ENCODE data around the gene VAV2.
"Not testable (repeated sequence)": the region's sequence is repeated elsewhere in the genome, so short reads cannot be mapped to it uniquely, and the experiment has no call there.

VAV2 gene

DNA sequence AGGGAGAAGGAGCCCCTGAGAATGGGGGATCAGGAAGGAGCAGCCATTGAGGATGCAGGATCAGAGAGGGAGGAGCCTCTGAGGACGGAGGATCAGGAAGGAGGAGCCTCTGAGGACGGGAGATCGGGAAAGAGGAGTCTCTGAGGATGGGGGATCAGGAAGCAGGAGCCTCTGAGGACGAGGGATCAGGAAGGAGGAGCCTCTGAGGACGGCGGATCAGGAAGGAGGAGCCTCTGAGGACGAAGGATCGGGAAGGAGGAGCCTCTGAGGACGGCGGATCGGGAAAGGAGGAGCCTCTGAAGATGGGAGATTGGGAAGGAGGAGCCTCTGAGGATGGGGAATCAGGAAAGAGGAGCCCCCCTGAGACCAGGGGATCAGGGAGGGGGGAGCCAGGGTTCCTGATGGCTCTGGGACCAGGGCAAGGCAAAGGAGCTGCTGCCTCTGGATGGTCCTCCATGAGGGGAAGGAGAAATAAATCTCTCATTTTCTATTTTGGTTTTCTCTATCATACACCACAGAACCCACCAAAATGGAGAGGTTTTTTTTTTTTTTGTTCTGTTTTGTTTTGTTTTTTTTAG lies 231.3 kb downstream of the VAV2 start:
- DNase-seq = no peak

DNA sequence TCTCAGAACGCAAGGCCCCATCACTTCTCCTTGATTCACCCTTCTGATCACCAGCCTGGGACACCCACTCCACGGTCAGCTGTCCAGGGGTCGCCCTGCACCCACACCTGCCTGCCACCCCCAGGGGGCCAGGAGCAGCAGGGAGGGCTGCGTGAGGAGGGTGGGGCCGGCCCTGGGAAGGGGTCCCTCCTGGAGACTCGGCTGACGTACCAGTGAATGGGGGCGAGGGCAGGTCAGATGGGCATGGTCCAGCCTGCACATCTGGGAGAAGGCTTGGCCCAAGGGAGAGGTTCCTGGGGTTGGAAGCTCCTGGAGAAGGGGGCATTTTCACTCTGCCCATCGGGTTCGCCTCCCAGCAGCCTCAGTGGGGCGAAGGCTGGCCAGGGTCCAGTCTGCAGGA lies 232.2 kb downstream of the VAV2 start:
- no peak for DNase-seq

DNA sequence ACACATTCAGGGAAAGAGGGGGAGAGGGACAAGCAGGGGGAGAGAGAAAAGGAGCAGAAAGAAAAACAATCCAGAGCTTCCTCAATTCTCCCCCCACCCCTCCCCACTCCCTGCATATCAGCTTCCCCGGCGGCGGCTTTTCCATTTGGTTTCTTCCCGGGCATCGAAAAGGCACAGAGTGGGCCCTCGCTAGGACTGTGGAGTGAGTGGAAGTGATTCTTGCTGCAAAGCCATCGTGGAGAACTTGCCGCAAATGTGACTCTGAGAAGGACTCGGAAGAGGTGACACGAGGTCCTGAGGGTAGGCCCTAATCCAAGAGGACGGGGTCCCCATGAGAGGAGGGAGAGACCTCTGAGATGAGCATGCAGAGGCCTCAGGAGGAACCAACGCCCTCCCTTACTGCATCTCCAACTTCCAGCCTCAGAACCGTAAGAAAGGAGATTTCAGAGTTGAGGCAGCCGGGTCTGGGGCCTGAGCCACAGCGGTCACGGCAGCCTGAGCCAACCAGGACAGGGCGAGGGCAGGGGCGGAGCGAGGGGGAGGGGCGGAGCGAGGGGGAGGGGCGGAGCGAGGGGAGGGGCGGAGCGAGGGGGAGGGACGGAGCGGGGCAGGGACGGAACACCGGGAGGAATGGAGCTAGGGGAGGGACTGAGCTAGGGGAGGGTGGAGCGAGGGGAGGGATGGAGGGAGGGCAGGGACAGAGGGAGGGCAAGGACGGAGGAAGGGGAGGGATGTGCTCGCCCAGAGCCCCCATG lies 232.8 kb downstream of the VAV2 start:
- no peak for DNase-seq

DNA sequence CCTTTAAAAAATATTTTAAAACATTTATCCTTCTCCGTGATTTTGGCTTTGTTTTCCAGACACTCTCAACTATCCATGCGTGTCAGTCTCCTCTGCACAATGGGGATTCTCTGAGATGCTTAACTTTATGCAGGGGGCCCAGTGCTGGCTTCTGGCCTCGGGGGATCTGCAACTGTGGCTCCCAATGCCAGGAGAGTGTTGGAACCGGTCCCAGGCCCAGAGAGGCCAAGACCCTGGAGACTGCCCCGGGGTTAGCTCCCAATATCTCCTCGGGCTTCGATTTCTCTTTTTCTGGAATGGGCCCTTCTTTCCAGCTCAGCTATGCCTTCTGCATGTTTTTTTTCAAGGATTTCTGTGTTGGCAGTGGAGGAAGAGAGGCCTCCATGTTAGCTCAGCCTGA lies 233.9 kb downstream of the VAV2 start:
- DNase-seq = no peak

DNA sequence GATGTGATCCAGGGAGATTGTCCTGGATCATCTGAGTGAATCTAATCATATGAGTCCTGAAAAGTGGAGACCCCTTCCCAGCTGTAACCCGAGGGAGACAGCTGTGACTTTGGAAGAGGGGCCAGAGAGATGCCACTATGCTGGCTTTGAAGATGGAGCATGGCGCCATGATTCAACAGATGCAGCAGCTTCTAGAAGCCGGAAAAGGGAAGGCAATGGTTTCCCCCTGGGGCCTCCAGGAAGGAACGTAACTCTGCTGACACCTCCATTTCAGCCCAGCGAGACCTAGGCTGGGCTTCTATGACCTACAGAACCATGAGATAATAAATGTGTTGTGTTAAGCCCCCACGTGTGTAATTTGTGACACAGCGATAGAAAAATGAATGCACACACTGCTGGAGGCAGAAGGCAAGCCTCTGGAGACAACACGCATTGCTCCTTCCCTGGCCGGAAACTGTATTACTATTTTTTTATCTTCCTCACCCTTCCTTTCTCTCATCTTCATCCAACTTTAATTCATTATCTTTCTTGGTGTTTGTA lies 237.4 kb downstream of the VAV2 start:
- DNase-seq = no peak

DNA sequence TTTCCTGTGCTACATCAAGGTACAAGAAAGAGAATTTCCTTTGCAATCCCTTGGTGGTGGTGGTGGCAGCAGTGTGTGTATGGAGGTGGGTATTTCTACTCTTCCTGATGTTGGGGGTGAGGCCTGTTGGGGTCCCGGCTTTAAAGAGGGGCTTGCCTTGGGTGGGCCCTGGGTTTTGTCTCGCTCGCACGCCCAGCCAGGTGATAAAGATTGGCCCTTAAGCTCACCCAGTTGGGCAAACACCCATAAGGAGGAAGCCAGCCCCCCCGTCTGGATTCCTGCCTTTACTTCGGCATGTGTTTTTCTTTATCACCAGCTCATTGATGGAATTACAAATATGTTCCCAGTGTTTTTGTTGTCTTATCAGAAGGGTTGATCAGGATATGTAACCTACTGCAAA lies 237.9 kb downstream of the VAV2 start:
- no peak for DNase-seq

DNA sequence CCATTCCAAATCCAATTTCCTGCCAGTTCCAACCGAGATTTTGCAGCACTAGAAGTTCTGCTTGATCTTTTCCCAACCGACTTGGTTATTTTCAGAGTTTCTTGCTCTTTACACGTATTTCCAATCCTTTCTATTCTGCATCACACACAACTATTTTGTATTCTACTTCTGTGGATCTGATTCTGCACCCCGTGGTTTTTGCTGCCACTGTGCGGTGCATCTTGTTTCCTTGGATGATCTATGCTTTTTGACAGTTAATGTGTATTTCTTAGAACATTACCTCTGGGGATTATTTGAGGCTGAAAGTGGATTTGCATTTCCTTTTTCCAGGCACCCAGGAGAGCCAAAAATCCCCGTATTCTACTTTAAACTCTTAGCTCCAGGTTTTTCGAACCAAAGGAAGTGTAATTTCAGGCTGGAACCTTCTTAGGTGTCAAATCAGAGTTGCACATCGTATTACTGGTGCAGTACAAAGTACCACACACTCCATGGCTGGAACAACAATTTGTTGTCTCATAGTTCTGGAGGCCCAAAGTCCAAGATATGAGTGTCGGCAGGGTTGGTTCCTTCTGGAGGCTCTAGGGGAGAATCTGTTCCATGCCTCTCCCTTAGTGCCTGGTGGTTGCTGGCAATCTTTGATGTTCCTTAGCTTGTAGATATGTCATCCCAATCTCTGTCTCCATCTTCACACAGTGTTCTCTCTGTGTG lies 239.2 kb downstream of the VAV2 start:
- no peak for DNase-seq

DNA sequence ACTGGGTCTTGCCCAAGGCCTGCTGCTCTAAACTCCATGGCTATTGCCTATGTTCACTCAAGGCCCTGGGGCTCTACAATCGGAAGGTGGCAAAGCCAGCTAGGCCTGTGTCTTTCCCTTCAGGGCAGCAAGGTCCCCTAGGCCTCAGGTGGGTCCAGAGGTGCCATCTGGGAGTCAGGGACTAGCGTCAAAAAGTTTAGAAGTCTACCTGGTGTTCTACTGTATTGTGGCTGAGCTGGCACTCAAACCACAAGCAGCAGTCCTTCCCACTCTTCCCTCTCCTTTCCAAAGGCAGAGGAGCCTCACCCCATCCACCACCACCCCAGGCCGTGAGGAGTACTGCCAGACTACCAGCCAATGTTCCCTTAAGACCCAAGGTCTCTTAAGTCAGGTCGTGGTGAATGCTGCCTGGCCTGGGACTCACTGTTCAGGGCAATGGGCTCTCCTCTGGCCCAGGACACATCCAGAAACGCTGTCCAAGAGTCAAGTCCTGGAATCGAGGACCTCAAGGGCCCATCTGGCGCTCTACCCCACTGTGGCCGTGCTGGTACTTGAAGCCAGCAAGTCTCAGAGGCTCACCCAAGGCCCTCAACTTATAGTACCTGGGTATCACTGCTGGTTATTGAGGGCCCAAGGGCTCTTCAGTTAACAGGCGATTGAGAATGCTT lies 241.0 kb downstream of the VAV2 start:
- DNase-seq = no peak

DNA sequence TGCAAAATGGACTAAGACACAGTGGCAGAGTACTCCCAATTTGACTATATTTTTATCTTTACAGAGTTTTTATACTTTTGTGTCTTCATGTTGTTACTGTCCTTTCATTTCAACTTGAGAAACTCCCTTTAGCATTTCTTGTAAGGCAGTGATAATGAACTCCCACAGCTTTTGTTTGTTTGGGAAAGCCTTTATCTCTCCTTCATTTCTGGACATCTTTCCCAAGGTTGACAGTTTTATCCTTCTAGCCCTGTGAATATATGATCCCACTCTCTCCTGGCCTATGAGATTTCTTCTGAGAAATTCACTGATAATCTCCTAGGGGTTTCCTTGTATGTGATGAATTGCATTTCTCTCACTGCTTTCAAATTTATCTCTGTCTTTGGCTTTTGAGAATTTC lies 244.8 kb downstream of the VAV2 start:
- DNase-seq = no peak

DNA sequence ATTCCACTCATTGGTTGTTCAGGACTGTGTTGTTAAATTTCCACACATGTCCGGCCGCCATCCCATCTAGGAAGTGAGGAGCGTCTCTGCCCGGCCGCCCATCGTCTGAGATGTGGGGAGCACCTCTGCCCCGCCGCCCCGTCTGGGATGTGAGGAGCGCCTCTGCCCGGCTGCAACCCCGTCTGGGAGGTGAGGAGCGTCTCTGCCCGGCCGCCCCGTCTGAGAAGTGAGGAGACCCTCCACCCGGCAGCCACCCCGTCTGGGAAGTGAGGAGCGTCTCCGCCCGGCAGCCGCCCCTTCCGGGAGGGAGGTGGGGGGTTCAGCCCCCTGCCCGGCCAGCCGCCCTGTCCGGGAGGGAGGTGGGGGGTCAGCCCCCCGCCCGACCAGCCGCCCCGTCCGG lies 247.6 kb downstream of the VAV2 start:
- DNase-seq = not testable (repeated sequence)

DNA sequence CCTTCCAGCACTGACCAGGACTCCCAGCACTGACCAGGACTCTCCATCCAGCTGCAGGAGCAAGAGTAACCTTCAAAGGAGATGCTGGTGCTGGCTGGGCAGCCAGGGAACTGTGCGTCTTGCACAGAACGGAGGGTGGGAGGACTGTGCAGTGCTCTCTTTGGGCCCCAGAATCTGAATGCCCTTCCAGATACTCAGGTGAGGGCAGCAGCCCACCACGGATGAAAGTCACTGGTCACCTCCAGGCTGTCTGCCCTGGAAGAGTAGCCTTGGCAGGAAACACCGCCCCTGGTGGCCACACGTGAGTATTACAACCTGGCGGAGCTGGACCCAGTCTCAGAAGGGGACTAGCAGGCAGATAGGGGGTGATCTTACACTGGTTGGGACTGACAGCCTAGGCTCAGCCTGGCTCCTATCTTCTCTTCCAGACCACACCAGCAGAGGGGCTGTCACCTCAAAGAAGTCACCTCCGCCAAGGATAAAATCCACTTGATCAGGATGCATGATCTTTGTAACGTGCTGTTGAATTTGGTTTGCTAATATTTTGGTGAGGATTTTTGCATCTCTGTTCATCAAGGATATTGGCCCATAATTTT lies 249.2 kb downstream of the VAV2 start:
- peak; percentile 68 for DNase-seq

DNA sequence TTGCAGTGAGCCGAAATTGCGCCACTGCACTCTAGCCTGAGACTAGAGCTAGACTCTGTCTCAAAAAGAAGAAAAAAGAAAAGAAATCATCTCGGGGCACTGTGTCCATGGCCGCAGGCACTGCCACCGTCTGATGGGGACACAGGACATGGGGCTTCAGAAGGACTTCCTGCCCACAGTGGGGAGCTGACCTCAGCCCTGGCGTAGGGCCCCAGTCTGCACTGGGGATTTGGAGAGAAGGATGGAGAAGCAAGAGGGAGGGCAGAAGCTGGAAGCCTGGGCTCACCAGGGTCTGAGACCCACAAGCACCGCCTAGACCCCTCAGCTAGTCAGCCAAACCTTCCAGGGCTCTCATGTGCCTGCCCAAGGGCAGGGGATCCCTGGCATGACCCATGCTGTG lies 249.9 kb downstream of the VAV2 start:
- DNase-seq = no peak

DNA sequence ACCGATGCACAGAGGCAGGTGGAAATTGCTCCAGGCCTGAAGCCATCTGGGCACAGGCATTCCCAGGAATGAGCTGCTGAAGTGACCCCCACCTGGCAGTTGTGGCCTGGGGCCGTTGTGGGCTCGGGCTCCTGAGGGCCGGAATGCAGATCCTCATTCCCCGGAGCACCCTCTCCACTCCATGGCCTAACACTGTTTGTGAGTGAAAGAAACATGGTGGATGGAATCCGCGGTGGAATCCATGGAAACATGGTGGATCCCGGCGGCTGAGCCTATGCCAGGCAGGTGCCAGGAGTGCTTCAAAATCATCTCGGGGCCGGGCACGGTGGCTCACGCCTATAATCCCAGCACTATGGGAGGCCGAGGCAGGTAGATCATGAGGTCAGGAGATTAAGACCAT lies 250.4 kb downstream of the VAV2 start:
- no peak for DNase-seq

DNA sequence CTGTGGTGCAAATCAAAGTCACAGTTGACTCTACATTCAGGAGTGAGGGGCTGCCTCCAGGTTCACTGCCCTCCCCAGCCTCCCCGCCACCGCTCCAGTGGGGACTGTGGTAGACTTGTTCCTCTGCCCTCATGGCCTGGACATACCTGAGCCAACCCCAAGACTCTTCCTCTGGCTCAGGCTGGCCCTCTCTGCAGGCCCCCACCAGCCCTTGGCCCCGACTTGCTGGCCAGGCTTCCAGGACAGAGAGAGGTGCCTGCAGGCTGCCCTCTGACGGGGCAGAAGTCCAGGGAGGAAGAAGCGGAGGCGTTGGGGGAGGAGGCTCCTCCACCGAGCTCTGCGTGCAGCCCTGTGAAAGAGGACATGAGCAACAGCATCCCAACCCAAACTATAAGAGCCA lies 251.2 kb downstream of the VAV2 start:
- no peak for DNase-seq

DNA sequence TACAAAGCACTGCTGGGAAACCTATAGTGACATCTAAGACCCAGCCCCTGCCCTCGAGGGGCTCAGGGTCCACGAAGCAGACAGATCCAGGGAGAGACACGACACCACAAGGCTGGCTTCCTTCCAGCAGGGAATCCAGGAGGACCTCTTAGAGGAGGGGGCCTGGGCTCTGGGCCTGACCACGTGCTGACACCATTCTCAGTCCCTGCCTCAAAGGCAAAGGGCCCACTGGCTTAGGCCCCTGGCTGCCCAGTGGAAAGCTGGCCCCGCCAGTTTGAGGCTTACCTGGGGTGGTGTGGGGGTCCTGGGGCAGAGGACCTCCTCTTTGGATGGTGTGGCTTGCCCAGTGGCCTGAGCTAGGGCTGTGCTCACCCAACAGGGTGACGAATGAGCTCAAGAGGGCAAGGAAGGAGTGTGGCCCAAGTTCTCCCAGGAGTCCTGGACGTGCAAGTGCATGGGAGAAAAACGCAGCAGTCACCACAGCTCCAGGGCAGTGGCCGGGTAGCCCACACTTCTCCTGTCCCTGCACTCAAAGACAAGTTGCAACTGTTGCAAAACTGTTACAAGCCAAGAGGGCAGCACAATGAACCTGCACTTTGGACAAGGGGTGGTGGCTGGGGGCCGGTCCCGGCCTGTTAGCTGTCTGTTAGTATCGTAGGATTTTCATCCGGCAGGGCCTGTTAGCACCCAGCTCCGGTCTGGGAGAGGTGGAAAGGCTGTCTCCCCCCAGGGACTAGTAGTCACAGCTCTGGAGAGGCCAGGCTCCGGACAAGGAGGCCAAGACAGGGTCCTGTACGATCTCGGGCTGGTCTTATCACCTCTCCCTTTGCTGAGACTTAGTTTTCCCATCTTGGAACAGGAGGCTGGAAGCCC lies 252.5 kb downstream of the VAV2 start:
- DNase-seq = no peak

DNA sequence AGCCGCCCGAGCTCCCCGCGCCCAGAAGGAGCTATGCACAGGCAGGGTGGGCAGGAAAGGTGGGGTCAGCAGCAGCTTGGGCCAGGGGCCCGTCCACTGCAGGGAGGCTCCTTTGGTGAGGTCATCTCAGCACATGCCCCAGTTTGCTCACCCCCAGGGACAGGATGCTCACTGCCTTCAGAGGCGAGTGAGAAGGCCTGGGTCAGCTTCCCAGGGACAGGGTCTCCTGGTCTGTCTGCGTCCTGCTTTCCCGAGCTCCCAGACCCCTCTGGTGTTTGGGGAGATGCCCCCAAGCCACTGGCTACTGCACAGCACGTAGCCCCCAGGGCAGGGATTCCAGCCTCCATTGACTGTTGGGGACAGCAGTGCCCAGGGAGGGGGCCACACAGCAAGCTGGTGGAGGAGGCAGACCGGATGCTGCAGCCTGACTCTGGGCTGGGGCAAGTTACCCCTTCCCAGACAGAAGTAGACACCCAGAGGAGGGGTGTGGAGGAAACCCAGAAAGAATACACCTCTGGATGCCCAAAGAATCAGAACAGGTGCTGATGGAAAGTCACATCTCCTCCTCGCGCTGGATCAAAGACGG lies 253.4 kb downstream of the VAV2 start:
- no peak for DNase-seq

DNA sequence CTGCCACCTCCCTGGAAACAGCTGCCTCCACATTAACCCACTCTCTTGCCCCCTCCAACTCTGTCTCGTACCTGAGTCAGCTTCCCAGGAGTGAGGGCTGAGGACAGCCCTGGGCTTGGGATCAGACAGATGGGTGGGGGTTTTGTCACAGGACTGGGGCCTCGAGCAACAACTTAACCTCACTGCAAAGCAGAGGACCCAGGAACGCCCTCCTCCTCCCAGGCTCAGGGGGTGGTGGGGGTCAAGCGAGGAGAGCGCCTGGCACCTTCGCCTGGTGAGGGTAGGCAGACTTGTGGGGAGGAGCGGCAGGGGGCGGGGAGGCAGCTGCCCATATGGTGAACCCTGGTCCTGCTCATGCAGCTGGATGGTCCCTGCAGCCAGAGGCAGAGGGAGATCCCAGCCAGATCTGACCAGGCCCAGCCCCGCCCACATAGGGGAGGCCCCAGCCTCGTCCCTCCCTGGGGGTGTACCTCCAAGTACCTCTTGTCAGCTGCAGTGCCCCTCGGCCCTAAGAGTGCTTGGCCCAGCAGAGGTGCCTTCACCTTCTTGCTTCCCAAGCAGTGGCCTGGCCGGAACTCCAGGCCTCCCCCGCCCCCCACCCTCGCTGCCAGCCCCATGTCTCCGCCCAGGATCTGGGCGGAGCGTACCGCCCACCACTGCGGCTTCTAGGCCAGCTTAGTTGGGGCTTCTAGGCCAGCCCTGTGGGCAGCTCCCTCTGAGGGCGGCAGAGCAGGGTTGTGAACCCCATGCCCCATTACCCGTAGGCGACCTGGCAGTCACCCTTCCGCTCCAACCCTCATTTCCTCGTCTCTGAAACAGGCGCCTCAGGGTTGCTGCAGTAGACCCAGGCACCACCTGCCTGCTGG lies 254.1 kb downstream of the VAV2 start, which contains the start of gene SARDH:
Gene SARDH (minus strand): TSS at position 579 of the 866 bp plus-strand sequence. CDS start 4,179 bp downstream, outside the sequence.
- no peak for DNase-seq

DNA sequence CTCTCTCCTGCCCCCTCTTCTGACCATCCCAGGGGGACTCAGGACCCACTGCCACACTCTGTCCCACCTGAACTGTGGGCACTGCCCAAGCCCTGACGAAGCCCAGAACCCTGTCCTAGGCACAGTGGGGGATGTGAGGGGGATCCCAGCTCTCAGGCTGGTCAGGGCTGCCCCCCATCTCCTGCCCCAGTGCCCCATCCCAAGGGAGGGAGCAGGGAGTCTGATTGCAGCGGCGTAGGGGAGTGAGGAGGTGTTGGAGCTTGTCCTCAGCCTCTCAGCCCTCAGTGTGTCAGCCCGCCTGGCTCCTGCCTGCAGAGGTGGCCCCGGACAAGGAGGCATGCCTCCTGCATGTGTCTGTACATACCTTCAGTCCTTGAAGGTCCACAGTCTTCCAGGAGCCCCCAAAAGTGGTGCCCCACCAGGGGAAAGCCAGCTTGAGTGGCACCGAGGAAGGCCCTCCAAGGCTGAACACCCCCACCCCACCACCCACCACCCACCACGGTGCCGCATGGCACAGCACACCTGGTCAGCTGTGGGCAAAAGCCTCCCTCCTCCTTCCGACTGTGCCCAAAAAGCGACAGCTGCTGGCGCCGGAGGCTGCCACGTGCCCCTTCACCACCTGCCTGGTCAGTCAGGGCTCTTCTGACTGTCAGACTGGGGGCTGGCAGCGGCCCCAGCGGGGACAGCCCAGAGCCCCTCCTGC lies 254.9 kb downstream of the VAV2 start:
- no peak for DNase-seq

DNA sequence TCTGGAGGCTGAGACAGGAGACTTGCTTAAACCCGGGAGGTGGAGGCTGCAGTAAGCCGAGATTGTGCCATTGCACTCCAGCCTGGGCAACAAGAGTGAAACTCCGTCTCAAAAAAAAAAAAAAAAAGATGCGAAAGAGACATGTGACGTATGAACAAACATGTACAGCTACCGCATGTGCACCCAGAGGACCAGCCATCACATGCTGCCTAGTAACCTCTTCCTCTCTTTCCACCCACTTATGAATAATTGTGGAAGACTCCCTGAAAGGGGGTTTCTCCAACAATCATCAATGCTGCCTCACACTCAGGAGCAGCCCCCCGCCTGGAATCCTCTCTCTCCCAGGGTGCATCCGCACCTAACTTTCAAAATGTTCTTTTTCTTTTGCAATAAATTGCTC lies 256.2 kb downstream of the VAV2 start:
- no peak for DNase-seq

DNA sequence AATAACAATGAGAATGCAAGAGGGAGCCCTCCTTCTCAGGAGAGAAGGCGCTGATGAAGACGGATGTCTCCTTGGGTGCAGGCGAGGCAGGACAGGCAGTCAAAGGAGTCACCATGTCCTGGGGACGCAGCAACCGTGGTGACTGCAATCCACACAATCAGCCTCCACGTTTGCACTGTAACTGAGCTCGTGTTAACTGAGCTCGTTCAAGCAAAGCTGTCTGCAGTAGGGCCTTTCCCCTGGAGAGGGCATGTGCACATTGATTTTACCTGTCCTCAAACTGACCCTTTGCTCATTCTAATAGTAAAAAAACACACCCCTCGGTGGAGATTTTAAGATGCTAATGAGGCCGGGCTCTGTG lies 256.7 kb downstream of the VAV2 start:
- no peak for DNase-seq

Data from CD4-positive, alpha-beta T cell treated with Interleukin-4 for 4 hours (primary cell).